K562 (cell line): Measurements from ENCODE around the gene NDUFB10. TPM values are rescaled to one million over a fixed set of nuclear protein-coding genes. Genes with fewer than 3 reads are reported as not detected.

Experiments used
- CC2D1A ChIP-seq: fragments of 450-650 bp; IDR thresholded peaks from 2 replicates; pipeline ENCODE4 v1.6.1; 2017; ENCODE audit warnings: mild to moderate bottlenecking
- CHD2 ChIP-seq: IDR thresholded peaks from 2 replicates; pipeline ENCODE4 v1.6.1; 2011; ENCODE audit warnings: low read depth, low read length
- COPS2 ChIP-seq: fragments of 450-650 bp; conservative IDR thresholded peaks from 2 replicates; pipeline ENCODE4 v1.6.1; 2016; ENCODE audit warnings: mild to moderate bottlenecking, moderate library complexity
- CREB3L1 ChIP-seq: fragments of 450-650 bp; IDR thresholded peaks from 2 replicates; pipeline ENCODE4 v1.6.1; 2014; ENCODE audit warnings: low read depth, mild to moderate bottlenecking, moderate library complexity, borderline replicate concordance
- HDAC2 ChIP-seq: fragments of 450-650 bp; IDR thresholded peaks from 2 replicates; pipeline ENCODE4 v1.6.1; 2016; ENCODE audit warnings: mild to moderate bottlenecking
- HMGN3 ChIP-seq: IDR thresholded peaks from 2 replicates; pipeline ENCODE4 v1.6.1; 2011; ENCODE audit warnings: borderline replicate concordance, low read depth, mild to moderate bottlenecking, mixed read lengths, low read length; ENCODE audit not compliant: insufficient read length; ENCODE audit errors: extremely low read depth
- KDM1A ChIP-seq, 2 experiments: fragments of 450-650 bp; IDR thresholded peaks; 2 replicates each; pipeline ENCODE4 v1.6.1; 2016; ENCODE audit warnings: mild to moderate bottlenecking in 2 of 2
- NFE2 ChIP-seq: IDR thresholded peaks from 2 replicates; pipeline ENCODE4 v1.6.1; 2014; ENCODE audit warnings: antibody characterized with exemption, low read depth
- STAT6 ChIP-seq: sonication (generic); formaldehyde crosslinking; IDR thresholded peaks from 2 replicates; pipeline ENCODE4 v1.8.1; 2023; ENCODE audit warnings: mild to moderate bottlenecking, missing genetic modification reagents
- TOE1 ChIP-seq, 2 experiments: fragments of 450-650 bp in 1 of 2; sonication (generic) in 1 of 2; formaldehyde crosslinking in 1 of 2; IDR thresholded peaks; 2 replicates each; pipeline versions ENCODE4 v1.7.1 to v1.8.0; 2016 to 2022; ENCODE audit warnings: borderline replicate concordance in 2 of 2, mild to moderate bottlenecking in 2 of 2, antibody characterized with exemption in 1 of 2, inconsistent platforms in 1 of 2, low read depth in 1 of 2, missing genetic modification reagents in 1 of 2, moderate library complexity in 1 of 2
- USF2 ChIP-seq: sonication (generic); formaldehyde crosslinking; IDR thresholded peaks from 2 replicates; pipeline ENCODE4 v1.5.0; 2020; ENCODE audit warnings: missing genetic modification reagents
- ZNF282 ChIP-seq: sonication (generic); formaldehyde crosslinking; IDR thresholded peaks from 2 replicates; pipeline ENCODE4 v1.8.1; 2023; ENCODE audit warnings: missing genetic modification reagents
- ZNF561 ChIP-seq: fragments of 450-650 bp; formaldehyde crosslinking; conservative IDR thresholded peaks from 2 replicates; pipeline ENCODE4 v1.4.0; 2020; ENCODE audit warnings: mild to moderate bottlenecking, moderate library complexity
- ZNF586 ChIP-seq: fragments of 450-650 bp; formaldehyde crosslinking; conservative IDR thresholded peaks from 2 replicates; pipeline ENCODE4 v1.4.0; 2020; ENCODE audit warnings: mild to moderate bottlenecking, moderate library complexity
- polyA plus RNA-seq, 8 experiments: library from polyadenylated mRNA; depleted of rRNA in 4 of 8; stranded (reverse) in 5 of 8; unstranded in 3 of 8; fragments of >200 nt; fragmentation: Nextera tagmentation in 2 of 8; fragmentation: Illumina TruSeq in 1 of 8; extraction: Ambion mirVana in 2 of 8; extraction: Trizol in 1 of 8; gene quantifications; 2 replicates each; pipeline versions ENCODE4 v1.2.1 to v1.2.3, GENCODE V29; 2011 to 2014; ENCODE audit warnings: inconsistent platforms in 1 of 8, missing spikeins in 1 of 8
- total RNA-seq, 7 experiments: library from RNA; depleted of rRNA in 6 of 7; stranded (reverse); fragments of >200 nt in 6 of 7; fragmentation: Illumina TruSeq in 2 of 7; extraction: Trizol in 2 of 7; gene quantifications; 2 replicates each; pipeline versions ENCODE4 v1.2.1 to v1.2.3, GENCODE V29; 2011 to 2021; ENCODE audit warnings: low replicate concordance in 1 of 7
- TF ChIP-seq, protein P1 (sequence below): sonication (generic); formaldehyde crosslinking; IDR thresholded peaks from 2 replicates; pipeline ENCODE4 v1.9.0; 2022; ENCODE audit warnings: mild to moderate bottlenecking, missing genetic modification reagents
- TF ChIP-seq, protein P2 (sequence below): sonication (generic); formaldehyde crosslinking; IDR thresholded peaks from 2 replicates; pipeline ENCODE4 v1.4.0; 2020; ENCODE audit warnings: mild to moderate bottlenecking, missing genetic modification reagents
- TF ChIP-seq, protein P3 (sequence below): fragments of 250-450 bp; sonication (Bioruptor Pico); IDR thresholded peaks from 2 replicates; pipeline ENCODE4 v1.4.0; 2020; ENCODE audit warnings: mild to moderate bottlenecking, moderate library complexity

NDUFB10 gene
- total and polyA plus RNA-seq, 9 of the 15 experiments (the other 6 are each of a cell fraction or from before 2014, with no cell fraction given), result 69.3 to 527 (median 161) TPM

GRCh38 chr16:1929578-1930337 lies 29.6 kb upstream of the NDUFB10 start (continued):
- TF ChIP-seq, protein P1, sequence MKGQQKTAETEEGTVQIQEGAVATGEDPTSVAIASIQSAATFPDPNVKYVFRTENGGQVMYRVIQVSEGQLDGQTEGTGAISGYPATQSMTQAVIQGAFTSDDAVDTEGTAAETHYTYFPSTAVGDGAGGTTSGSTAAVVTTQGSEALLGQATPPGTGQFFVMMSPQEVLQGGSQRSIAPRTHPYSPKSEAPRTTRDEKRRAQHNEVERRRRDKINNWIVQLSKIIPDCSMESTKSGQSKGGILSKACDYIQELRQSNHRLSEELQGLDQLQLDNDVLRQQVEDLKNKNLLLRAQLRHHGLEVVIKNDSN, result peak; percentile 47; the same call in 1 of the 2 replicates
- TF ChIP-seq CREB3L1 (peak; percentile 63), ZNF282 (peak; percentile 92; the same call in 1 of the 2 replicates), ZNF561 (CRISPR knock-in tag) (no peak), STAT6 (CRISPR knock-in tag) (0 out of 2 replicates have a peak, but pooled peaks have one; percentile 43), COPS2 (no peak), HMGN3 (peak; percentile 75), CC2D1A (no peak), TOE1 (IDR thresholded peaks at IDR 0.05; ENCODE audit: borderline replicate concordance) (no peak), TOE1 (CRISPR knock-in tag; IDR thresholded peaks at IDR 0.05; ENCODE audit: borderline replicate concordance, low read depth) (no peak), CHD2 (no peak), ZNF586 (no peak), KDM1A (IDR thresholded peaks at IDR 0.05) (no peak), HDAC2 (no peak), USF2 (CRISPR knock-in tag) (0 out of 2 replicates have a peak, but pooled peaks have one; percentile 1), NFE2 (no peak)
- TF ChIP-seq, protein P2, sequence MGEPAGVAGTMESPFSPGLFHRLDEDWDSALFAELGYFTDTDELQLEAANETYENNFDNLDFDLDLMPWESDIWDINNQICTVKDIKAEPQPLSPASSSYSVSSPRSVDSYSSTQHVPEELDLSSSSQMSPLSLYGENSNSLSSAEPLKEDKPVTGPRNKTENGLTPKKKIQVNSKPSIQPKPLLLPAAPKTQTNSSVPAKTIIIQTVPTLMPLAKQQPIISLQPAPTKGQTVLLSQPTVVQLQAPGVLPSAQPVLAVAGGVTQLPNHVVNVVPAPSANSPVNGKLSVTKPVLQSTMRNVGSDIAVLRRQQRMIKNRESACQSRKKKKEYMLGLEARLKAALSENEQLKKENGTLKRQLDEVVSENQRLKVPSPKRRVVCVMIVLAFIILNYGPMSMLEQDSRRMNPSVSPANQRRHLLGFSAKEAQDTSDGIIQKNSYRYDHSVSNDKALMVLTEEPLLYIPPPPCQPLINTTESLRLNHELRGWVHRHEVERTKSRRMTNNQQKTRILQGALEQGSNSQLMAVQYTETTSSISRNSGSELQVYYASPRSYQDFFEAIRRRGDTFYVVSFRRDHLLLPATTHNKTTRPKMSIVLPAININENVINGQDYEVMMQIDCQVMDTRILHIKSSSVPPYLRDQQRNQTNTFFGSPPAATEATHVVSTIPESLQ (CRISPR knock-in tag), result peak; percentile 81; the same call in 1 of the 2 replicates
- TF ChIP-seq, protein P3, sequence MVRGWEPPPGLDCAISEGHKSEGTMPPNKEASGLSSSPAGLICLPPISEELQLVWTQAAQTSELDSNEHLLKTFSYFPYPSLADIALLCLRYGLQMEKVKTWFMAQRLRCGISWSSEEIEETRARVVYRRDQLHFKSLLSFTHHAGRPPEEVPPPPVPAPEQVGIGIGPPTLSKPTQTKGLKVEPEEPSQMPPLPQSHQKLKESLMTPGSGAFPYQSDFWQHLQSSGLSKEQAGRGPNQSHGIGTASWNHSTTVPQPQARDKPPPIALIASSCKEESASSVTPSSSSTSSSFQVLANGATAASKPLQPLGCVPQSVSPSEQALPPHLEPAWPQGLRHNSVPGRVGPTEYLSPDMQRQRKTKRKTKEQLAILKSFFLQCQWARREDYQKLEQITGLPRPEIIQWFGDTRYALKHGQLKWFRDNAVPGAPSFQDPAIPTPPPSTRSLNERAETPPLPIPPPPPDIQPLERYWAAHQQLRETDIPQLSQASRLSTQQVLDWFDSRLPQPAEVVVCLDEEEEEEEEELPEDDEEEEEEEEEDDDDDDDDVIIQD (CRISPR knock-in tag), result no peak
